A673 (cell line): ENCODE measurements around the gene SRGAP2B. TPM values are rescaled to one million over a fixed set of nuclear protein-coding genes. Genes with fewer than 3 reads are reported as not detected.
"Not testable (repeated sequence)": the region's sequence is repeated elsewhere in the genome, so short reads cannot be mapped to it uniquely, and the experiment has no call there.

ENCODE experiments used
- BruUV-seq: library from RNA; stranded (reverse); fragments of 400-500 nt; replicated peaks from 2 replicates; lab custom pipeline; 2021; lab: Mats Ljungman, UMichigan
- CTCF ChIA-PET: fragments of 300-600 bp; sonication (Branson Sonifier 250); formaldehyde crosslinking; loops from one replicate; lab custom pipeline; 2022; ENCODE audit warnings: antibody characterized with exemption; lab: Charles Lee
- POLR2A ChIA-PET: fragments of 300-600 bp; sonication (Branson Sonifier 250); formaldehyde crosslinking; loops from one replicate; lab custom pipeline; 2022; ENCODE audit warnings: antibody characterized with exemption; ENCODE audit not compliant: low non-redundant PET; lab: Charles Lee
- DNase-seq: peaks from one replicate; pipeline ENCODE4 v3.0.0-alpha.2; 2015; ENCODE audit warnings: low spot score
- H3K27ac ChIP-seq: fragments of 200-600 bp; sonication (generic); 2 replicates; pipeline ENCODE4 v1.5.1; 2016; ENCODE audit warnings: mixed run types, low read depth, mild to moderate bottlenecking, mixed read lengths, antibody characterized with exemption, low read length; ENCODE audit not compliant: poor library complexity, severe bottlenecking
- H3K27me3 ChIP-seq: fragments of 200-600 bp; sonication (generic); replicated peaks from 2 replicates; pipeline ENCODE4 v1.6.1; 2017; ENCODE audit warnings: mixed run types, low read depth, mild to moderate bottlenecking, mixed read lengths, antibody characterized with exemption, low read length; ENCODE audit not compliant: insufficient read depth, poor library complexity
- H3K36me3 ChIP-seq: fragments of 200-600 bp; sonication (generic); 2 replicates; pipeline ENCODE4 v1.6.1; 2016; ENCODE audit warnings: mixed run types, mild to moderate bottlenecking, mixed read lengths, antibody characterized with exemption, low read length; ENCODE audit not compliant: insufficient read depth, poor library complexity, severe bottlenecking
- H3K4me1 ChIP-seq: fragments of 200-600 bp; sonication (generic); 2 replicates; pipeline ENCODE4 v1.6.1; 2017; ENCODE audit warnings: mixed run types, mild to moderate bottlenecking, mixed read lengths, antibody characterized with exemption, low read length; ENCODE audit not compliant: insufficient read depth, poor library complexity, severe bottlenecking
- H3K4me3 ChIP-seq: fragments of 200-600 bp; sonication (generic); 2 replicates; pipeline ENCODE4 v1.5.1; 2016; ENCODE audit warnings: low read depth, mixed run types, mild to moderate bottlenecking, mixed read lengths, low read length; ENCODE audit not compliant: poor library complexity, severe bottlenecking
- H3K9me3 ChIP-seq: fragments of 200-600 bp; sonication (generic); 2 replicates; pipeline ENCODE4 v1.6.1; 2016; ENCODE audit warnings: mixed run types, low read depth, mild to moderate bottlenecking, mixed read lengths, antibody characterized with exemption, low read length; ENCODE audit not compliant: poor library complexity, severe bottlenecking
- intact Hi-C: fragments of 100-400 bp; cut with micrococcal nuclease; formaldehyde crosslinking; loops from one replicate; pipeline ENCODE4 v1.10.0; 2022; ENCODE audit not compliant: unreplicated experiment
- total RNA-seq: library from RNA; stranded (reverse); gene quantifications from 2 replicates; pipeline ENCODE4 v1.2.3, GENCODE V29; 2021

SRGAP2B gene
- total RNA-seq, 1 experiment from 2014 or later: 72.9 TPM

- H3K27me3 ChIP-seq, H3K4me1 ChIP-seq, BruUV-seq, DNase-seq, H3K27ac ChIP-seq, H3K36me3 ChIP-seq, CTCF ChIA-PET, POLR2A ChIA-PET, H3K4me3 ChIP-seq, H3K9me3 ChIP-seq, intact Hi-C loops: not testable (repeated sequence)
Measured at GRCh38 chr1:145065194-145065826, 29.8 kb downstream of the SRGAP2B start.

- H3K36me3 ChIP-seq, H3K4me3 ChIP-seq, H3K4me1 ChIP-seq, DNase-seq, POLR2A ChIA-PET, intact Hi-C loops, H3K27me3 ChIP-seq, BruUV-seq, CTCF ChIA-PET, H3K27ac ChIP-seq, H3K9me3 ChIP-seq: not testable (repeated sequence)
Measured at GRCh38 chr1:145063941-145064648, 31.0 kb downstream of the SRGAP2B start.

- BruUV-seq, intact Hi-C loops, POLR2A ChIA-PET, H3K36me3 ChIP-seq, DNase-seq, H3K9me3 ChIP-seq, H3K4me1 ChIP-seq, H3K4me3 ChIP-seq, H3K27me3 ChIP-seq, CTCF ChIA-PET, H3K27ac ChIP-seq: not testable (repeated sequence)
Measured at GRCh38 chr1:145063285-145063684, 31.8 kb downstream of the SRGAP2B start.

- H3K9me3 ChIP-seq, H3K36me3 ChIP-seq, H3K27ac ChIP-seq, H3K4me1 ChIP-seq, BruUV-seq, CTCF ChIA-PET, H3K4me3 ChIP-seq, POLR2A ChIA-PET, H3K27me3 ChIP-seq, DNase-seq, intact Hi-C loops: not testable (repeated sequence)
Measured at GRCh38 chr1:145058184-145058583, 36.9 kb downstream of the SRGAP2B start.

- intact Hi-C loops, H3K9me3 ChIP-seq, H3K27ac ChIP-seq, POLR2A ChIA-PET, H3K4me1 ChIP-seq, CTCF ChIA-PET, H3K27me3 ChIP-seq, BruUV-seq, H3K36me3 ChIP-seq, DNase-seq, H3K4me3 ChIP-seq: not testable (repeated sequence)
Measured at GRCh38 chr1:145055217-145055760, 39.8 kb downstream of the SRGAP2B start.

GRCh38 chr1:145053428-145053827 is 41.7 kb downstream of the SRGAP2B start:
- CTCF ChIA-PET, H3K4me1 ChIP-seq, H3K4me3 ChIP-seq, H3K9me3 ChIP-seq, intact Hi-C loops, DNase-seq, H3K27me3 ChIP-seq, POLR2A ChIA-PET, H3K36me3 ChIP-seq, H3K27ac ChIP-seq, BruUV-seq: not testable (repeated sequence)

- BruUV-seq, H3K27ac ChIP-seq, CTCF ChIA-PET, H3K27me3 ChIP-seq, POLR2A ChIA-PET, H3K4me1 ChIP-seq, DNase-seq, intact Hi-C loops, H3K4me3 ChIP-seq, H3K36me3 ChIP-seq, H3K9me3 ChIP-seq: not testable (repeated sequence)
Measured at GRCh38 chr1:145052019-145052776, 42.9 kb downstream of the SRGAP2B start.
